ENCODE measurements around the gene PRCC.

- TF ChIP-seq CTCF (conservative IDR thresholded peaks at IDR 0.05; ENCODE audit: low read depth, low read length) (no peak), EZH2 (IDR thresholded peaks at IDR 0.05; ENCODE audit: borderline replicate concordance, low read depth, low read length, poor library complexity, severe bottlenecking) (no peak)
Measured at GRCh38 chr1:156809281-156809680, 41.9 kb downstream of the PRCC start.
